ENCODE results near the gene ABCA4.

The ABCA4 gene

GRCh38 chr1:94014087-94014486 is 106.9 kb downstream of the ABCA4 start:
- H3K9ac ChIP-seq (ENCODE audit: low read depth, low read length, poor library complexity, severe bottlenecking): no peak overlapping the region
- no peaks in the 10 kb centered on the region for H4K20me1 ChIP-seq (ENCODE audit: insufficient read depth, low read length, poor library complexity, severe bottlenecking)
- no peaks in the 10 kb centered on the region for H3K79me2 ChIP-seq (ENCODE audit: insufficient read depth, low read length)
- H2AFZ ChIP-seq (ENCODE audit: low read length): no peak overlapping the region
- no peaks in the 10 kb centered on the region for H3K36me3 ChIP-seq (ENCODE audit: insufficient read depth, low read length)
- no peak overlapping the region for H3K4me2 ChIP-seq (ENCODE audit: low read depth, low read length, poor library complexity, severe bottlenecking)
- TF ChIP-seq CTCF (conservative IDR thresholded peaks at IDR 0.05; ENCODE audit: low read length) (no peak), EZH2phosphoT487 (IDR thresholded peaks at IDR 0.05; ENCODE audit: borderline replicate concordance) (no peak)
- H3K4me1 ChIP-seq (ENCODE audit: insufficient read depth, low read length, poor library complexity, severe bottlenecking): peaks cover 15% of the 10 kb centered on the region
- H3K4me3 ChIP-seq (ENCODE audit: low read length, poor library complexity, severe bottlenecking): no peak overlapping the region
- H3K9me2 ChIP-seq (replicated peaks; ENCODE audit: low read depth, low read length): no peaks in the 10 kb centered on the region
- H3K9me3 ChIP-seq (ENCODE audit: insufficient read depth, low read depth, low read length): no peaks in the 10 kb centered on the region
- no peaks in the 10 kb centered on the region for H3F3A ChIP-seq (ENCODE audit: low read depth)
- no peaks in the 10 kb centered on the region for H3K27me3 ChIP-seq (ENCODE audit: insufficient read depth, low read length, poor library complexity, severe bottlenecking)

GRCh38 chr1:94013367-94013878 is 107.5 kb downstream of the ABCA4 start:
- Histone ChIP-seq H4K20me1 (ENCODE audit: insufficient read depth, low read length, poor library complexity, severe bottlenecking) (no peaks in the 10 kb centered on the region), H2AFZ (ENCODE audit: low read length) (no peak overlapping the region), H3K27me3 (ENCODE audit: insufficient read depth, low read length, poor library complexity, severe bottlenecking) (no peaks in the 10 kb centered on the region), H3K9me3 (ENCODE audit: insufficient read depth, low read depth, low read length) (no peaks in the 10 kb centered on the region), H3K36me3 (ENCODE audit: insufficient read depth, low read length) (no peaks in the 10 kb centered on the region), H3K79me2 (ENCODE audit: insufficient read depth, low read length) (no peaks in the 10 kb centered on the region), H3K9me2 (replicated peaks; ENCODE audit: low read depth, low read length) (no peaks in the 10 kb centered on the region), H3F3A (ENCODE audit: low read depth) (no peaks in the 10 kb centered on the region), H3K4me2 (ENCODE audit: low read depth, low read length, poor library complexity, severe bottlenecking) (no peak overlapping the region), H3K9ac (ENCODE audit: low read depth, low read length, poor library complexity, severe bottlenecking) (no peak overlapping the region), H3K4me1 (ENCODE audit: insufficient read depth, low read length, poor library complexity, severe bottlenecking) (peaks cover 13% of the 10 kb centered on the region), H3K4me3 (ENCODE audit: low read length, poor library complexity, severe bottlenecking) (no peak overlapping the region)
- TF ChIP-seq CTCF (conservative IDR thresholded peaks at IDR 0.05; ENCODE audit: low read length): no peak

GRCh38 chr1:94012708-94013366 is 108.1 kb downstream of the ABCA4 start:
- Histone ChIP-seq H4K20me1 (ENCODE audit: insufficient read depth, low read length, poor library complexity, severe bottlenecking) (no peaks in the 10 kb centered on the region), H3K9me3 (ENCODE audit: insufficient read depth, low read depth, low read length) (no peaks in the 10 kb centered on the region), H2AFZ (ENCODE audit: low read length) (no peak overlapping the region), H3K27me3 (ENCODE audit: insufficient read depth, low read length, poor library complexity, severe bottlenecking) (no peaks in the 10 kb centered on the region), H3K79me2 (ENCODE audit: insufficient read depth, low read length) (no peaks in the 10 kb centered on the region), H3K9me2 (replicated peaks; ENCODE audit: low read depth, low read length) (no peaks in the 10 kb centered on the region), H3K9ac (ENCODE audit: low read depth, low read length, poor library complexity, severe bottlenecking) (no peak overlapping the region), H3K36me3 (ENCODE audit: insufficient read depth, low read length) (no peaks in the 10 kb centered on the region), H3K4me1 (ENCODE audit: insufficient read depth, low read length, poor library complexity, severe bottlenecking) (peaks cover 7% of the 10 kb centered on the region), H3K4me3 (ENCODE audit: low read length, poor library complexity, severe bottlenecking) (no peak overlapping the region), H3K4me2 (ENCODE audit: low read depth, low read length, poor library complexity, severe bottlenecking) (no peak overlapping the region), H3F3A (ENCODE audit: low read depth) (no peaks in the 10 kb centered on the region)
- TF ChIP-seq CTCF (conservative IDR thresholded peaks at IDR 0.05; ENCODE audit: low read length) (no peak), EZH2phosphoT487 (IDR thresholded peaks at IDR 0.05; ENCODE audit: borderline replicate concordance) (no peak)

Data from Loucy (cell line).